ENCODE results near the gene PLEKHG4B. TPM values are rescaled to one million over a fixed set of nuclear protein-coding genes. Genes with fewer than 3 reads are reported as not detected.

PLEKHG4B gene
- total RNA-seq, 2 donors from 2014 or later = 0.05 to 0.17 TPM

GRCh38 chr5:181566-181965 is 89.6 kb downstream of the PLEKHG4B start:
- intact Hi-C loops (cut with DNase I) = no loop called here
- Histone ChIP-seq H3K9ac (ENCODE audit: low read depth in 2 of 2, low read length in 2 of 2) (no peak overlapping the region), H3K27ac (no peak overlapping the region), H3K4me1 (no peaks in the 10 kb centered on the region), H3K4me3 (no peak overlapping the region), H3K9me3 (no peaks in the 10 kb centered on the region), H3K27me3 (no peaks in the 10 kb centered on the region), H3K36me3 (no peaks in the 10 kb centered on the region)
- DNase-seq = no peak
- TF ChIP-seq CTCF (IDR thresholded peaks at IDR 0.05) = no peak

- no peak for DNase-seq
- Histone ChIP-seq H3K4me1 (no peaks in the 10 kb centered on the region), H3K9ac (ENCODE audit: low read depth in 2 of 2, low read length in 2 of 2) (no peak overlapping the region), H3K27ac (no peak overlapping the region), H3K9me3 (no peaks in the 10 kb centered on the region), H3K36me3 (no peaks in the 10 kb centered on the region), H3K4me3 (no peak overlapping the region), H3K27me3 (no peaks in the 10 kb centered on the region)
- intact Hi-C loops (cut with DNase I) = no loop called here
- TF ChIP-seq CTCF (IDR thresholded peaks at IDR 0.05) = no peak
Measured at GRCh38 chr5:182126-182525, 90.2 kb downstream of the PLEKHG4B start.

- H3K9me3 ChIP-seq = no peaks in the 10 kb centered on the region
- H3K36me3 ChIP-seq = no peaks in the 10 kb centered on the region
- no peak overlapping the region for H3K9ac ChIP-seq (ENCODE audit: low read depth in 2 of 2, low read length in 2 of 2)
- H3K27ac ChIP-seq = no peak overlapping the region
- no peaks in the 10 kb centered on the region for H3K4me1 ChIP-seq
- no peak overlapping the region for H3K4me3 ChIP-seq
- no peak for TF ChIP-seq CTCF (IDR thresholded peaks at IDR 0.05)
- no peak for DNase-seq
- H3K27me3 ChIP-seq = no peaks in the 10 kb centered on the region
- intact Hi-C loops (cut with DNase I) = no loop called here
Measured at GRCh38 chr5:184471-184870, 92.5 kb downstream of the PLEKHG4B start.

GRCh38 chr5:185095-186070 is 93.4 kb downstream of the PLEKHG4B start:
- Histone ChIP-seq H3K27ac (no peak overlapping the region), H3K9ac (ENCODE audit: low read depth in 2 of 2, low read length in 2 of 2) (no peak overlapping the region), H3K36me3 (no peaks in the 10 kb centered on the region), H3K27me3 (no peaks in the 10 kb centered on the region), H3K4me1 (no peaks in the 10 kb centered on the region), H3K4me3 (no peak overlapping the region), H3K9me3 (no peaks in the 10 kb centered on the region)
- intact Hi-C loops (cut with DNase I) = no loop called here
- no peak for TF ChIP-seq CTCF (IDR thresholded peaks at IDR 0.05)
- DNase-seq = no peak

- TF ChIP-seq CTCF (IDR thresholded peaks at IDR 0.05) = no peak
- peaks cover 3% of the 10 kb centered on the region for H3K27me3 ChIP-seq
- DNase-seq = no peak
Measured at GRCh38 chr5:186091-187041, 94.4 kb downstream of the PLEKHG4B start.

More at GRCh38 chr5:186091-187041, 94.4 kb downstream of the PLEKHG4B start:
- no peak overlapping the region for H3K9ac ChIP-seq (ENCODE audit: low read depth in 2 of 2, low read length in 2 of 2)
- no peaks in the 10 kb centered on the region for H3K4me1 ChIP-seq
- no peaks in the 10 kb centered on the region for H3K9me3 ChIP-seq
- H3K36me3 ChIP-seq = no peaks in the 10 kb centered on the region
- intact Hi-C loops (cut with DNase I) = no loop called here
- no peak overlapping the region for H3K4me3 ChIP-seq
- no peak overlapping the region for H3K27ac ChIP-seq

Measured in colonic mucosa (tissue), 4 donors.